MCF 10A (cell line): Measurements from ENCODE around the gene MAP4. TPM values are rescaled to one million over a fixed set of nuclear protein-coding genes. Genes with fewer than 3 reads are reported as not detected.

ENCODE experiments used
- BruUV-seq: library from RNA; stranded (reverse); fragments of 400-500 nt; replicated peaks from 2 replicates; lab custom pipeline; 2021; lab: Mats Ljungman, UMichigan
- CTCF ChIA-PET: fragments of 300-600 bp; sonication (Branson Sonifier 250); formaldehyde crosslinking; extraction: SDS; loops from one replicate; lab custom pipeline; 2021; ENCODE audit warnings: antibody characterized with exemption, inconsistent platforms; lab: Yijun Ruan, JAX
- POLR2A ChIA-PET: fragments of 300-600, 350-650 bp; sonication (Branson Sonifier 250); formaldehyde crosslinking; extraction: SDS; loops from one replicate; lab custom pipeline; 2020; ENCODE audit warnings: antibody characterized with exemption, inconsistent platforms; lab: Yijun Ruan, JAX
- DNase-seq: peaks from one replicate; pipeline ENCODE4 v3.0.0-alpha.2; 2018; ENCODE audit not compliant: unreplicated experiment
- H3K27ac Mint-ChIP-seq: one replicate; pipeline ENCODE4 v1.8.0; 2022; ENCODE audit warnings: mild to moderate bottlenecking, low read depth, mixed read lengths; ENCODE audit not compliant: unreplicated experiment
- H3K27me3 Mint-ChIP-seq: one replicate; pipeline ENCODE4 v1.8.0; 2022; ENCODE audit warnings: mixed read lengths; ENCODE audit not compliant: insufficient read depth, unreplicated experiment
- H3K36me3 Mint-ChIP-seq: one replicate; pipeline ENCODE4 v1.8.0; 2022; ENCODE audit warnings: mild to moderate bottlenecking, moderate library complexity, mixed read lengths; ENCODE audit not compliant: insufficient read depth, unreplicated experiment
- H3K4me1 Mint-ChIP-seq: one replicate; pipeline ENCODE4 v1.8.0; 2022; ENCODE audit warnings: mixed read lengths; ENCODE audit not compliant: insufficient read depth, unreplicated experiment
- H3K4me3 Mint-ChIP-seq: one replicate; pipeline ENCODE4 v1.8.0; 2022; ENCODE audit warnings: mild to moderate bottlenecking, moderate library complexity, mixed read lengths; ENCODE audit not compliant: unreplicated experiment
- H3K9me3 Mint-ChIP-seq: one replicate; pipeline ENCODE4 v1.8.0; 2022; ENCODE audit warnings: mixed read lengths; ENCODE audit not compliant: unreplicated experiment
- intact Hi-C: fragments of 100-400 bp; cut with micrococcal nuclease; formaldehyde crosslinking; loops from 2 replicates; pipeline ENCODE4 v1.14.1; 2022
- total RNA-seq: library from RNA; stranded (reverse); gene quantifications from 2 replicates; pipeline ENCODE4 v1.2.3, GENCODE V29; 2022
- TF ChIP-seq, protein P1 (sequence below): fragments of 200-600 bp; IDR thresholded peaks from one replicate; pipeline ENCODE4 v1.8.0; 2022; ENCODE audit warnings: antibody characterized with exemption, mild to moderate bottlenecking; ENCODE audit not compliant: unreplicated experiment

MAP4 gene
- total RNA-seq, 1 experiment from 2014 or later = 217 TPM

DNA sequence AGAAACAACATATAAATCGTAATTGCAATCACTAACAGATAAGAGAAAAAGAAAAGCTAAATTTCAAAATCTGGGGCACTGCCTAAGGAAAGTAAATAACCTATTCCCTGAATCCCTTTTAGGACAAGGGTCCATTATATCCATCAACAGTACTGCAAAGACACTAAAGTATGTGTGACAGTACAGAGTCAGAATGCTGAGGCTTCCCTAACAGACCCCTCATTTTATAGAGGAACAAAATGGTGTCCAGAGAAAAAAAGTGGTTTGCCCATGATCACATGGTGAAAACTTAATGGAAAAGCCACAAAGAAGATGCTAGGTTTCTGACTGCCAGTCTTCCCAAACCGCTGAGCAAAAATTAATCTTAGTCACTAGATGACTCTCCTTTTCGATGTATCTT, 119.5 kb downstream of the MAP4 start:
- no peak for DNase-seq
- Mint-ChIP-seq H3K9me3 (no peaks in the 10 kb centered on the region), H3K4me1 (no peaks in the 10 kb centered on the region), H3K4me3 (no peak overlapping the region), H3K36me3 (peaks cover 69% of the 10 kb centered on the region), H3K27me3 (no peaks in the 10 kb centered on the region), H3K27ac (no peak overlapping the region)
- intact Hi-C loops = no loop called here
- ChIA-PET CTCF (interaction anchor here (0.7 kb wide), 1 partner anchor 285 kb away, joined by 5 read pairs; no protein-coding TSS in a partner anchor), POLR2A (no interaction called here)
- TF ChIP-seq, protein P1, sequence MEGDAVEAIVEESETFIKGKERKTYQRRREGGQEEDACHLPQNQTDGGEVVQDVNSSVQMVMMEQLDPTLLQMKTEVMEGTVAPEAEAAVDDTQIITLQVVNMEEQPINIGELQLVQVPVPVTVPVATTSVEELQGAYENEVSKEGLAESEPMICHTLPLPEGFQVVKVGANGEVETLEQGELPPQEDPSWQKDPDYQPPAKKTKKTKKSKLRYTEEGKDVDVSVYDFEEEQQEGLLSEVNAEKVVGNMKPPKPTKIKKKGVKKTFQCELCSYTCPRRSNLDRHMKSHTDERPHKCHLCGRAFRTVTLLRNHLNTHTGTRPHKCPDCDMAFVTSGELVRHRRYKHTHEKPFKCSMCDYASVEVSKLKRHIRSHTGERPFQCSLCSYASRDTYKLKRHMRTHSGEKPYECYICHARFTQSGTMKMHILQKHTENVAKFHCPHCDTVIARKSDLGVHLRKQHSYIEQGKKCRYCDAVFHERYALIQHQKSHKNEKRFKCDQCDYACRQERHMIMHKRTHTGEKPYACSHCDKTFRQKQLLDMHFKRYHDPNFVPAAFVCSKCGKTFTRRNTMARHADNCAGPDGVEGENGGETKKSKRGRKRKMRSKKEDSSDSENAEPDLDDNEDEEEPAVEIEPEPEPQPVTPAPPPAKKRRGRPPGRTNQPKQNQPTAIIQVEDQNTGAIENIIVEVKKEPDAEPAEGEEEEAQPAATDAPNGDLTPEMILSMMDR = no peak
- BruUV-seq = no TSS peak

DNA sequence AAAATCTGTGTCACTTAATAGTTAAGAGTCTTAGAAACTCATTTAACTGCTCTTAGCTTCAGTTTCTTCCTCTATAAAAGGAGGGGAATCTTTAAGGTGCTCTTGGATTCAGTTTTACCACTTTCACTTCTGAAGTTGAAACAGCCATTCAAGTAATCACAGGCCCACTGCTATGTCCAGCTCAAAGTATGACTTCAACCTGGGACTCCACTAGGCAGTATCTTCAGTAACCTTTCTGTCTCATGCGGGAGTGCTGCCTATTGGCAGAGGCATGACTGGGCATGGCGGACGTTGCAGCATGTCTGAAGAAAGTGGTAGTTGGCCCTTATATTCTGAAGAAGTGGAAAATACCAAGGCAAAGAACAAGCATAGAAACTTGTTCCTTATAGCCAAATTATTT, 121.0 kb downstream of the MAP4 start:
- Mint-ChIP-seq H3K4me1 (no peaks in the 10 kb centered on the region), H3K9me3 (no peaks in the 10 kb centered on the region), H3K27ac (peak overlapping the region; percentile 52), H3K27me3 (no peaks in the 10 kb centered on the region), H3K4me3 (no peak overlapping the region), H3K36me3 (peaks cover 74% of the 10 kb centered on the region)
- CTCF ChIA-PET = interaction anchor here (1.2 kb wide), 1 partner anchor 94 kb away, joined by 5 read pairs; no protein-coding TSS in a partner anchor
- POLR2A ChIA-PET = interaction anchor here (0.6 kb wide), 1 partner anchor 49 kb away, joined by 4 read pairs; no protein-coding TSS in a partner anchor
- no peak for DNase-seq
- no TSS peak for BruUV-seq
- TF ChIP-seq, protein P1 = no peak
- intact Hi-C loops = no loop called here

DNA sequence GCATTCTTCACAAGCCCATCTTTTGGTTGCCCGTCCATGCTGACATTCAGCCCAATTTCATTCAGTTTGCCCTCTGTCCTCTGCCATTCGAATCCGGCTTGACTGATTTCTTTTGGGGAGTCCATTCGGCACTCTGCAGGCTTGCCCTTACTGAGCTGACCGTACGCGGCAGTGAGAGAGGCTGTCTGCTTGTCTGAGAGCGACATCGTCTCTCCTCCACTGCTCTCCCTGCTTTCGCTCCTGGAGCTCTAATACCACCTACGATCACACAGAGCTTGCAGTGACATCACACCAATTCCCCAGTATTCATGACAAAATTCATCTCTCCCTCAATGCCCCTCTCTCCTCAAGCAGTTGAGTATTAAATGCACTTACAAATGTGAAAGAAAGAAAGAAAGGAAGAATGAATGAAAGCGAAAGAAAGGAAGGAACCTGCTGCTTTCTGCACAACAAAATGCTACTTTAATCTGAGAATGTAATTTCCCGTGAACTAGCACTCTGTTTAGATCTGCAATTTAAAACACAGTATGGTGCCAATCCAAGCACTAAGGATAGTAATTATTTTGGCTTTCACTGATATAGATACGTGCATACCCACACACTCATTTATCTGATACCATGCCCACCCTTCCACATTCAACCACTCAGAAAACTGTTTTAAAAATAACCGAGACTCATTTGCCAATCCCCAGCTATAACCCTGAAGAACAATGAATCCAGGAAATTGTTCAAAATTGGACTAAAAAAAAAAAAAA, 123.8 kb downstream of the MAP4 start:
- BruUV-seq = no TSS peak
- Mint-ChIP-seq H3K4me1 (no peaks in the 10 kb centered on the region), H3K9me3 (no peaks in the 10 kb centered on the region), H3K27ac (peak overlapping the region; percentile 35), H3K4me3 (no peak overlapping the region), H3K36me3 (peaks cover 74% of the 10 kb centered on the region), H3K27me3 (no peaks in the 10 kb centered on the region)
- intact Hi-C loops = no loop called here
- TF ChIP-seq, protein P1 = no peak
- ChIA-PET POLR2A (no interaction called here), CTCF (interaction anchor here (0.9 to 2.8 kb wide), 2 partner anchors 97 to 260 kb away, joined by 3 to 11 read pairs; no protein-coding TSS in a partner anchor)
- no peak for DNase-seq

DNA sequence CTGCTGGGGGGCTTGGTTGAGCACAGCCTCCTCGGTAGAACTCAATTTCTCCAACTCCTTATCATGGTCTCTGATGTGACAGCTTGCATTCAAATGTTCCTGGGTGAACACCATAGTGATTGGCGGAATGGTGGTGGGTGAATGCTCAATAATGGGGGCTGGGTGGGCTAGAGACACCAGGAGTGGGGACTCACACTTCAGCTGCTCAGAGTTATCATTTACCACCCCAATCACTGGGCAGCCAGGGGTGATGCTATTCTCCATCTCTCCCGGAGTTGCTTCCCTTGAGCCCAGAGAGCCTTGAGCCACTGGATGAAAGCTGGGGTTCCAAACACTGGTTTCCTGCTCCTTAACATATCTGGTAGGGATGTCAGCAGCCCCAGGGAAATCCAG, 124.6 kb downstream of the MAP4 start:
- intact Hi-C loops = no loop called here
- no peaks in the 10 kb centered on the region for H3K9me3 Mint-ChIP-seq
- POLR2A ChIA-PET = no interaction called here
- H3K4me1 Mint-ChIP-seq = no peaks in the 10 kb centered on the region
- no TSS peak for BruUV-seq
- H3K27me3 Mint-ChIP-seq = no peaks in the 10 kb centered on the region
- CTCF ChIA-PET = interaction anchor here (0.8 to 2.8 kb wide), 2 partner anchors 67 to 260 kb away, joined by 3 to 11 read pairs; no protein-coding TSS in a partner anchor
- DNase-seq = no peak
- peaks cover 74% of the 10 kb centered on the region for H3K36me3 Mint-ChIP-seq
- peak overlapping the region; percentile 35 for H3K27ac Mint-ChIP-seq
- no peak overlapping the region for H3K4me3 Mint-ChIP-seq
- TF ChIP-seq, protein P1 = no peak
